ENCODE data around the gene TGM2. TPM values are rescaled to one million over a fixed set of nuclear protein-coding genes. Genes with fewer than 3 reads are reported as not detected.
"Not testable (repeated sequence)": the region's sequence is repeated elsewhere in the genome, so short reads cannot be mapped to it uniquely, and the experiment has no call there.

TGM2 gene
- total and polyA plus RNA-seq, 2 donors from 2014 or later: 44.6 to 611 TPM

DNA sequence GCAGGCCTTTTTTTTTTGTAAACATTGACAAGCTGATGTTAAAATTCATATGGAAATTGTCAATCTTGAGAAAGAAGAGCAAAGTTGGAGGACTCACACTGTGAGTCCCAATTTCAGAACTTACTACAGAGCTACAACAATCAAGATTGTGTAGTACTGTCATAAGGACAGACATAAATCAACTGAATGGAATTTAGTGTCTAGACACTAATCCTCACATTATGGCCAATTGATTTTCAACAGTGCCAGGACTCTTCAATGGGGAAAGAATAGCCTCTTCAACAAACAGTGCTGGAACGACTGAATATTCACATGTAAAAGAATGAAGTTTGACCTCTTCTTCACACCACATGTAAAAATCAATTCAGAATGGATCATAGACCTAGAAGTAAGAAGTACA, 60.8 kb downstream of the TGM2 start:
- peaks cover 3 to 6% (median 4%) of the 10 kb centered on the region in 3 donors for H3K4me1 ChIP-seq (ENCODE audit: control insufficient read depth in 2 of 3, insufficient read depth in 2 of 3, low read depth in 1 of 3, low read length in 3 of 3)
- intact Hi-C loops (cut with DNase I): no loop called here
- no peak for FAIRE-seq

DNA sequence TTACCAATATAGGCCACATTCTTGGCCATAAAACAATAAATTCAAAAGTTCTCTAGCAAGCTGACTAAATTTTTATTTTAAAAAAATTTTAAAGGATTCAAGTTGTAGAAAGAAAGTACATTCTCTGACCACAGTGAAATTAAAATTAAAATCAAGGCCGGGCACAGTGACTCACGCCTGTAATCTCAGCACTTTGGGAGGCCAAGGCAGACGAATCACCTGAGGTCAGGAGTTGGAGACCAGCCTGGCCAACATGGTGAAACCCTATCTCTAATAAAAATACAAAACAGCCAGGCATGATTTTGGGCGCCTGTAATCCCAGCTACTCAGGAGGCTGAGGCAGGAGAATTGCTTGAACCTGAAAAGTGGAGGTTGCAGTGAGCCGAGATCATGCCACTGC, 62.9 kb downstream of the TGM2 start:
- H3K27me3 ChIP-seq (ENCODE audit: control insufficient read depth, insufficient read depth, low read length); FAIRE-seq; H3K4me1 ChIP-seq (ENCODE audit: control insufficient read depth in 2 of 3, insufficient read depth in 2 of 3, low read depth in 1 of 3, low read length in 3 of 3); DNase-seq; H3K36me3 ChIP-seq (ENCODE audit: control insufficient read depth in 2 of 3, insufficient read depth in 3 of 3, low read length in 3 of 3); H3K4me3 ChIP-seq (ENCODE audit: low read length in 3 of 3); H3K27ac ChIP-seq (ENCODE audit: low read depth in 2 of 2, low read length in 2 of 2); H3K9ac ChIP-seq (ENCODE audit: low read length in 3 of 3); intact Hi-C loops (cut with DNase I); H3K9me3 ChIP-seq (ENCODE audit: control insufficient read depth in 2 of 3, insufficient read depth in 1 of 3, low read length in 3 of 3): not testable (repeated sequence)

More for the DNA sequence above, 60.8 kb downstream of the TGM2 start:
- Histone ChIP-seq H3K4me3 (ENCODE audit: low read length in 3 of 3) (no peak overlapping the region), H3K27ac (ENCODE audit: low read depth in 2 of 2, low read length in 2 of 2) (no peak overlapping the region), H3K36me3 (ENCODE audit: control insufficient read depth in 2 of 3, insufficient read depth in 3 of 3, low read length in 3 of 3) (no peaks in the 10 kb centered on the region), H3K9ac (ENCODE audit: low read length in 3 of 3) (no peak overlapping the region), H3K9me3 (ENCODE audit: control insufficient read depth in 2 of 3, insufficient read depth in 1 of 3, low read length in 3 of 3) (no peaks in the 10 kb centered on the region), H3K27me3 (ENCODE audit: control insufficient read depth, insufficient read depth, low read length) (no peaks in the 10 kb centered on the region)
- no peak for DNase-seq
- TF ChIP-seq, protein P1, sequence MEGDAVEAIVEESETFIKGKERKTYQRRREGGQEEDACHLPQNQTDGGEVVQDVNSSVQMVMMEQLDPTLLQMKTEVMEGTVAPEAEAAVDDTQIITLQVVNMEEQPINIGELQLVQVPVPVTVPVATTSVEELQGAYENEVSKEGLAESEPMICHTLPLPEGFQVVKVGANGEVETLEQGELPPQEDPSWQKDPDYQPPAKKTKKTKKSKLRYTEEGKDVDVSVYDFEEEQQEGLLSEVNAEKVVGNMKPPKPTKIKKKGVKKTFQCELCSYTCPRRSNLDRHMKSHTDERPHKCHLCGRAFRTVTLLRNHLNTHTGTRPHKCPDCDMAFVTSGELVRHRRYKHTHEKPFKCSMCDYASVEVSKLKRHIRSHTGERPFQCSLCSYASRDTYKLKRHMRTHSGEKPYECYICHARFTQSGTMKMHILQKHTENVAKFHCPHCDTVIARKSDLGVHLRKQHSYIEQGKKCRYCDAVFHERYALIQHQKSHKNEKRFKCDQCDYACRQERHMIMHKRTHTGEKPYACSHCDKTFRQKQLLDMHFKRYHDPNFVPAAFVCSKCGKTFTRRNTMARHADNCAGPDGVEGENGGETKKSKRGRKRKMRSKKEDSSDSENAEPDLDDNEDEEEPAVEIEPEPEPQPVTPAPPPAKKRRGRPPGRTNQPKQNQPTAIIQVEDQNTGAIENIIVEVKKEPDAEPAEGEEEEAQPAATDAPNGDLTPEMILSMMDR (IDR thresholded peaks at IDR 0.05; ENCODE audit: borderline replicate concordance, extremely low read depth, insufficient read depth): no peak

DNA sequence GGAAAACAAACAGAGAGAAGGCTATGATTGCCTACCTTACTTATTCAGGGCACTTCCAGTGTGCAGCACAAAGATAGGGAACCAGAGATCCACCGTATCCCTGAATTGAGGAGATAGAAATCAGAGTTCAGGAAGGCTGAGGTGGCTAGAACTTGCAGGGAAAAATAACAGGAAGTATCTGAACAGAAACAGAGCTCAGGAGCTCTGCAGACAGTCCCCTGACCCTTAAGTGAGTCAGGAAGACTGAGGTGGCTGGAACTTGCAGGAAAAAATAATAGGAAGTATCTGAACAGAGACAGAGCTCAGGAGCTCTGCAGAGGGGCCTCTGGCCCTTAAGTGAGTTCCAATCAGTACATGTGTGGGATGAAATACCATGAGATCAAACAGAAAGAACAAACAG, 66.1 kb downstream of the TGM2 start:
- peaks cover 0 to 4% (median 0%) of the 10 kb centered on the region in 3 donors for H3K4me1 ChIP-seq (ENCODE audit: control insufficient read depth in 2 of 3, insufficient read depth in 2 of 3, low read depth in 1 of 3, low read length in 3 of 3)
- no peak for FAIRE-seq
- no peaks in the 10 kb centered on the region for H3K27me3 ChIP-seq (ENCODE audit: control insufficient read depth, insufficient read depth, low read length)
- no peaks in the 10 kb centered on the region for H3K9me3 ChIP-seq (ENCODE audit: control insufficient read depth in 2 of 3, insufficient read depth in 1 of 3, low read length in 3 of 3)
- no peak overlapping the region for H3K27ac ChIP-seq (ENCODE audit: low read depth in 2 of 2, low read length in 2 of 2)
- H3K4me3 ChIP-seq (ENCODE audit: low read length in 3 of 3): no peak overlapping the region
- intact Hi-C loops (cut with DNase I): no loop called here
- no peaks in the 10 kb centered on the region for H3K36me3 ChIP-seq (ENCODE audit: control insufficient read depth in 2 of 3, insufficient read depth in 3 of 3, low read length in 3 of 3)
- no peak for DNase-seq
- H3K9ac ChIP-seq (ENCODE audit: low read length in 3 of 3): no peak overlapping the region
- TF ChIP-seq, protein P1 (IDR thresholded peaks at IDR 0.05; ENCODE audit: borderline replicate concordance, extremely low read depth, insufficient read depth): no peak

DNA sequence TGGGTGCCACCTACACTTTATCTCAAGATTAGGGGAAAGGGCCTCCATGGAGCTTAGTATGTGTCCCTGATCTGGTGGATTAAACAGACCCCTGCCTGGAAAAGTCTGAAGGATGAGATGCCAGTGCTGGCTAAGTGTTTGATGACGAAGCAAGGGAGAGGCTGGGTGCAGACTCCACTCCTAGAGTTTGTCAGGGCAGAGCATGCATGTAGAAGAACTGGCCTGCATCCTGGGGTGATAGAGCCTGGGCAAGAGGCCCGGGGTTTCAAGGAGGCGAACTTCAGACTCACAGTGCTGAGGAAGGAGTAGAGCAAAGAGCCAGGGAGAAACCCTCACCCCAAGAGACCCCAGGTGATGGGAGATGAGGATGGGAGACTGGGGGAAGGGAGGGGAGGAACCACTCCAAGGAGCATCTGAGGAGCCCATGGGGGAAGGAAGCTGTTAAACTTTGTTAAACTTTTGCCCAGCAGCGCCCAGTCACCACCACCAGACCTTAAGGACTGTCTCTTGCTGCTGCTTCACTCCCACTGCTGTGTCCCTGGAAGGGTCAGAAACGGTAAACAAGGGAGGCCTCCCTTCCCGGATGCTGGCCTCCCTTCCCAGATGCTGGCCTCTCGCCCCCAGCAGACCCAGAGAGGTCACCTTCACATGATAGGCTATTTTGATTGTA, 69.9 kb downstream of the TGM2 start:
- no peak for FAIRE-seq
- peaks cover 0 to 4% (median 0%) of the 10 kb centered on the region in 3 donors for H3K4me1 ChIP-seq (ENCODE audit: control insufficient read depth in 2 of 3, insufficient read depth in 2 of 3, low read depth in 1 of 3, low read length in 3 of 3)

More for the DNA sequence above, 69.9 kb downstream of the TGM2 start:
- DNase-seq: no peak
- Histone ChIP-seq H3K9ac (ENCODE audit: low read length in 3 of 3) (no peak overlapping the region), H3K4me3 (ENCODE audit: low read length in 3 of 3) (no peak overlapping the region), H3K9me3 (ENCODE audit: control insufficient read depth in 2 of 3, insufficient read depth in 1 of 3, low read length in 3 of 3) (no peaks in the 10 kb centered on the region), H3K27me3 (ENCODE audit: control insufficient read depth, insufficient read depth, low read length) (no peaks in the 10 kb centered on the region), H3K27ac (ENCODE audit: low read depth in 2 of 2, low read length in 2 of 2) (peak overlapping the region; percentile 10 to 69), H3K36me3 (ENCODE audit: control insufficient read depth in 2 of 3, insufficient read depth in 3 of 3, low read length in 3 of 3) (peaks cover 4 to 8% (median 7%) of the 10 kb centered on the region in 3 donors)
- TF ChIP-seq, protein P1 (IDR thresholded peaks at IDR 0.05; ENCODE audit: borderline replicate concordance, extremely low read depth, insufficient read depth): no peak
- intact Hi-C loops (cut with DNase I): no loop called here

All from kidney (tissue), 14 donors.